Measurements from ENCODE around the gene CBL. TPM values are rescaled to one million over a fixed set of nuclear protein-coding genes. Genes with fewer than 3 reads are reported as not detected.

Gene CBL
- total RNA-seq, 4 donors from 2014 or later = 12.9 to 26.6 (median 20.9) TPM

GRCh38 chr11:119329320-119329719 is 123.2 kb downstream of the CBL start:
- ATAC-seq (ENCODE audit: low FRiP score) (no peak), DNase-seq (ENCODE audit: low spot score) (no peak)
- TF ChIP-seq CTCF (IDR thresholded peaks at IDR 0.05) = no peak

- no peak for DNase-seq (ENCODE audit: low spot score)
- no peak for ATAC-seq (ENCODE audit: low FRiP score)
- TF ChIP-seq CTCF (IDR thresholded peaks at IDR 0.05) = no peak
Measured at GRCh38 chr11:119330237-119330636, 124.1 kb downstream of the CBL start.

- no peak for TF ChIP-seq CTCF (IDR thresholded peaks at IDR 0.05)
- ATAC-seq (ENCODE audit: low FRiP score) (no peak), DNase-seq (ENCODE audit: low spot score) (no peak)
Measured at GRCh38 chr11:119332111-119332765, 126.1 kb downstream of the CBL start.

GRCh38 chr11:119334174-119334930 is 128.2 kb downstream of the CBL start, which contains the start of gene RNF26:
Gene RNF26, plus strand, starts transcription at chr11:119334527. Its CDS starts 596 bp downstream, at chr11:119335123.
- peak; percentile 90 for ATAC-seq (ENCODE audit: low FRiP score)
- peak; percentile 85 for DNase-seq (ENCODE audit: low spot score)
- TF ChIP-seq CTCF (IDR thresholded peaks at IDR 0.05) = no peak

- no peak for DNase-seq (ENCODE audit: low spot score)
- no peak for TF ChIP-seq CTCF (IDR thresholded peaks at IDR 0.05)
- no peak for ATAC-seq (ENCODE audit: low FRiP score)
Measured at GRCh38 chr11:119335091-119335654, 129.0 kb downstream of the CBL start.

- DNase-seq (ENCODE audit: low spot score) (no peak), ATAC-seq (ENCODE audit: low FRiP score) (no peak)
- no peak for TF ChIP-seq CTCF (IDR thresholded peaks at IDR 0.05)
Measured at GRCh38 chr11:119335655-119336543, 129.8 kb downstream of the CBL start.

Measured in omental fat pad (tissue), 4 donors.